GM23338 (cell line): ENCODE data around the gene PROSER1. TPM values are rescaled to one million over a fixed set of nuclear protein-coding genes. Genes with fewer than 3 reads are reported as not detected.

Experiments used
- ATAC-seq: fragments of 200-7000 bp; cut with Tn5 transposase; 3 replicates; pipeline ENCODE4 v1.9.1; 2020
- DNase-seq: peaks from one replicate; pipeline ENCODE4 v3.0.0-alpha.2; 2015; ENCODE audit warnings: low spot score
- H2AFZ ChIP-seq: fragments of 200-600 bp; sonication (generic); 2 replicates; pipeline ENCODE4 v1.8.0; 2016; ENCODE audit warnings: antibody characterized with exemption, mild to moderate bottlenecking, moderate library complexity
- H3F3A ChIP-seq: fragments of 200-600 bp; sonication (generic); replicated peaks from 2 replicates; pipeline ENCODE4 v1.8.0; 2017; ENCODE audit warnings: antibody characterized with exemption, mixed run types, low read depth
- H3K27ac ChIP-seq: fragments of 200-600 bp; sonication (generic); 2 replicates; pipeline ENCODE4 v1.6.1; 2016; ENCODE audit warnings: low read depth
- H3K27me3 ChIP-seq: fragments of 200-600 bp; sonication (generic); 2 replicates; pipeline ENCODE4 v1.8.0; 2016; ENCODE audit warnings: mild to moderate bottlenecking, mixed run types, moderate library complexity; ENCODE audit not compliant: insufficient read depth
- H3K36me3 ChIP-seq: fragments of 200-600 bp; sonication (generic); 2 replicates; pipeline ENCODE4 v1.8.0; 2016; ENCODE audit warnings: mild to moderate bottlenecking; ENCODE audit not compliant: insufficient read depth
- H3K4me1 ChIP-seq: fragments of 200-600 bp; sonication (generic); 2 replicates; pipeline ENCODE4 v1.8.0; 2016; ENCODE audit warnings: mild to moderate bottlenecking, moderate library complexity; ENCODE audit not compliant: insufficient read depth
- H3K4me2 ChIP-seq: fragments of 200-600 bp; sonication (generic); 2 replicates; pipeline ENCODE4 v1.7.1; 2017; ENCODE audit warnings: mixed run types
- H3K4me3 ChIP-seq: fragments of 200-600 bp; sonication (generic); 2 replicates; pipeline ENCODE4 v1.6.1; 2016; ENCODE audit warnings: mixed run types
- H3K79me2 ChIP-seq: fragments of 200-600 bp; sonication (generic); replicated peaks from 2 replicates; pipeline ENCODE4 v1.8.0; 2017; ENCODE audit warnings: mild to moderate bottlenecking; ENCODE audit not compliant: insufficient read depth
- H3K9me2 ChIP-seq: fragments of 200-600 bp; sonication (generic); 2 replicates; pipeline ENCODE4 v1.8.0; 2017; ENCODE audit not compliant: insufficient read depth
- H4K20me1 ChIP-seq: fragments of 200-600 bp; sonication (generic); replicated peaks from 2 replicates; pipeline ENCODE4 v1.8.0; 2017; ENCODE audit warnings: mild to moderate bottlenecking; ENCODE audit not compliant: insufficient read depth
- H3K27ac Mint-ChIP-seq: 2 replicates; pipeline ENCODE4 v1.8.0; 2020; ENCODE audit warnings: inconsistent platforms, mild to moderate bottlenecking, moderate library complexity, mixed read lengths
- H3K27me3 Mint-ChIP-seq: 3 replicates; pipeline ENCODE4 v1.8.0; 2022; ENCODE audit warnings: low read depth, mild to moderate bottlenecking, moderate library complexity, mixed read lengths, inconsistent platforms; ENCODE audit not compliant: insufficient read depth, poor library complexity
- H3K36me3 Mint-ChIP-seq: 3 replicates; pipeline ENCODE4 v1.8.0; 2021; ENCODE audit warnings: low read depth, mild to moderate bottlenecking, inconsistent platforms, moderate library complexity, mixed read lengths
- H3K4me1 Mint-ChIP-seq: 3 replicates; pipeline ENCODE4 v1.8.0; 2020; ENCODE audit warnings: mild to moderate bottlenecking, inconsistent platforms, mixed read lengths
- H3K4me3 Mint-ChIP-seq: 3 replicates; pipeline ENCODE4 v1.8.0; 2021; ENCODE audit warnings: moderate library complexity, mild to moderate bottlenecking, inconsistent platforms, mixed read lengths
- H3K9me3 Mint-ChIP-seq: 3 replicates; pipeline ENCODE4 v1.8.0; 2020; ENCODE audit warnings: moderate library complexity, mild to moderate bottlenecking, inconsistent platforms, mixed read lengths
- CREB1 ChIP-seq: fragments of 250-450 bp; sonication (Bioruptor Pico); IDR thresholded peaks from 2 replicates; pipeline ENCODE4 v1.5.0; 2020; ENCODE audit warnings: low read depth, mild to moderate bottlenecking, moderate library complexity
- EZH2phosphoT487 ChIP-seq: fragments of 200-600 bp; sonication (generic); IDR thresholded peaks from one replicate; pipeline ENCODE4 v1.8.1; 2018; ENCODE audit warnings: antibody characterized with exemption; ENCODE audit not compliant: unreplicated experiment
- JUNB ChIP-seq: IDR thresholded peaks from one replicate; pipeline ENCODE4 v1.6.1; 2016; ENCODE audit warnings: antibody characterized with exemption; ENCODE audit not compliant: unreplicated experiment
- POLR2AphosphoS5 ChIP-seq: IDR thresholded peaks from 2 replicates; pipeline ENCODE4 v1.6.1; 2016; ENCODE audit warnings: antibody characterized with exemption, low read depth
- STAT1 ChIP-seq: IDR thresholded peaks from one replicate; pipeline ENCODE4 v1.6.1; 2016; ENCODE audit warnings: antibody characterized with exemption; ENCODE audit not compliant: unreplicated experiment
- ZNF331 ChIP-seq: fragments of 250-450 bp; sonication (Bioruptor Pico); IDR thresholded peaks from 2 replicates; pipeline ENCODE4 v1.5.0; 2020; ENCODE audit warnings: low read depth, mild to moderate bottlenecking, moderate library complexity
- polyA plus RNA-seq: library from polyadenylated mRNA; unstranded; fragments of >200 nt; fragmentation: Nextera tagmentation; extraction: Ambion mirVana; gene quantifications from 2 replicates; pipeline ENCODE4 v1.2.1, GENCODE V29; 2016
- total RNA-seq: library from RNA; depleted of rRNA; stranded (reverse); fragments of >200 nt; shearing (Covaris generic); gene quantifications from 2 replicates; pipeline ENCODE4 v1.2.3, GENCODE V29; 2014
- TF ChIP-seq, protein P1 (sequence below): fragments of 250-450 bp; sonication (Bioruptor Pico); IDR thresholded peaks from 2 replicates; pipeline ENCODE4 v1.5.0; 2020; ENCODE audit warnings: mild to moderate bottlenecking, moderate library complexity
- TF ChIP-seq, protein P2 (sequence below): IDR thresholded peaks from one replicate; pipeline ENCODE4 v1.6.1; 2018; ENCODE audit warnings: antibody characterized with exemption; ENCODE audit not compliant: unreplicated experiment
- TF ChIP-seq, protein P3 (sequence below), 2 experiments: fragments of 200-600 bp in 1 of 2; sonication (generic) in 1 of 2; conservative IDR thresholded peaks; 2 replicates each; pipeline versions ENCODE4 v1.5.1 to v1.6.1; 2016 to 2017; ENCODE audit warnings: antibody characterized with exemption in 2 of 2, low read depth in 2 of 2, mild to moderate bottlenecking in 2 of 2, moderate library complexity in 1 of 2

PROSER1 gene
- total and polyA plus RNA-seq, 2 experiments from 2014 or later = 64.9 to 116 TPM

DNA sequence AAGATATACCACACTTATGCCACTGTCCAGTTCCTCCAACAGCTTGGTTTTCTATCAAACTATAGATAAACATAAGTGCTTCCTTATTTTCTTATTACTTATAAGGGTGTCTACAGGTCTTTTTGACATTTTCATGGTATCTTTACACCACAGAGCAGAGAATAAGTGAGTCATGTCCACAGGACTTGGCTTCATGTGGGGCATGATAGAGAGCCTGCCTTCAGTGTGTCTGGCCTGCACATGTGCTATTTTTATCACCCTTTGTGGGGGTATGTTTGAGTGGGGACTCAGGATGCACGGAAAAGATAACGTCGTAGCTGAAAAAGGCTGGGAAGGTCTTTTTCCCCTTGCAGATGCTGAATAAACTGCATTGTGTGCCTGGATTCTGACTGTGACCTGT lies 39.1 kb downstream of the PROSER1 start:
- Histone ChIP-seq H4K20me1 (no peaks in the 10 kb centered on the region), H3K36me3 (no peaks in the 10 kb centered on the region), H3K4me1 (no peaks in the 10 kb centered on the region), H3F3A (no peaks in the 10 kb centered on the region), H3K79me2 (no peaks in the 10 kb centered on the region), H3K4me3 (no peak overlapping the region), H3K27ac (no peak overlapping the region), H3K27me3 (no peaks in the 10 kb centered on the region), H2AFZ (no peak overlapping the region), H3K4me2 (no peak overlapping the region), H3K9me2 (no peaks in the 10 kb centered on the region)
- no peak overlapping the region for H3K27ac Mint-ChIP-seq
- DNase-seq = no peak
- no peak for ATAC-seq
- H3K36me3 Mint-ChIP-seq = no peaks in the 10 kb centered on the region
- H3K4me1 Mint-ChIP-seq = no peaks in the 10 kb centered on the region
- TF ChIP-seq POLR2AphosphoS5 (no peak), EZH2phosphoT487 (no peak), CREB1 (CRISPR knock-in tag) (no peak), ZNF331 (CRISPR knock-in tag) (no peak), STAT1 (no peak), JUNB (no peak)
- TF ChIP-seq, protein P1, sequence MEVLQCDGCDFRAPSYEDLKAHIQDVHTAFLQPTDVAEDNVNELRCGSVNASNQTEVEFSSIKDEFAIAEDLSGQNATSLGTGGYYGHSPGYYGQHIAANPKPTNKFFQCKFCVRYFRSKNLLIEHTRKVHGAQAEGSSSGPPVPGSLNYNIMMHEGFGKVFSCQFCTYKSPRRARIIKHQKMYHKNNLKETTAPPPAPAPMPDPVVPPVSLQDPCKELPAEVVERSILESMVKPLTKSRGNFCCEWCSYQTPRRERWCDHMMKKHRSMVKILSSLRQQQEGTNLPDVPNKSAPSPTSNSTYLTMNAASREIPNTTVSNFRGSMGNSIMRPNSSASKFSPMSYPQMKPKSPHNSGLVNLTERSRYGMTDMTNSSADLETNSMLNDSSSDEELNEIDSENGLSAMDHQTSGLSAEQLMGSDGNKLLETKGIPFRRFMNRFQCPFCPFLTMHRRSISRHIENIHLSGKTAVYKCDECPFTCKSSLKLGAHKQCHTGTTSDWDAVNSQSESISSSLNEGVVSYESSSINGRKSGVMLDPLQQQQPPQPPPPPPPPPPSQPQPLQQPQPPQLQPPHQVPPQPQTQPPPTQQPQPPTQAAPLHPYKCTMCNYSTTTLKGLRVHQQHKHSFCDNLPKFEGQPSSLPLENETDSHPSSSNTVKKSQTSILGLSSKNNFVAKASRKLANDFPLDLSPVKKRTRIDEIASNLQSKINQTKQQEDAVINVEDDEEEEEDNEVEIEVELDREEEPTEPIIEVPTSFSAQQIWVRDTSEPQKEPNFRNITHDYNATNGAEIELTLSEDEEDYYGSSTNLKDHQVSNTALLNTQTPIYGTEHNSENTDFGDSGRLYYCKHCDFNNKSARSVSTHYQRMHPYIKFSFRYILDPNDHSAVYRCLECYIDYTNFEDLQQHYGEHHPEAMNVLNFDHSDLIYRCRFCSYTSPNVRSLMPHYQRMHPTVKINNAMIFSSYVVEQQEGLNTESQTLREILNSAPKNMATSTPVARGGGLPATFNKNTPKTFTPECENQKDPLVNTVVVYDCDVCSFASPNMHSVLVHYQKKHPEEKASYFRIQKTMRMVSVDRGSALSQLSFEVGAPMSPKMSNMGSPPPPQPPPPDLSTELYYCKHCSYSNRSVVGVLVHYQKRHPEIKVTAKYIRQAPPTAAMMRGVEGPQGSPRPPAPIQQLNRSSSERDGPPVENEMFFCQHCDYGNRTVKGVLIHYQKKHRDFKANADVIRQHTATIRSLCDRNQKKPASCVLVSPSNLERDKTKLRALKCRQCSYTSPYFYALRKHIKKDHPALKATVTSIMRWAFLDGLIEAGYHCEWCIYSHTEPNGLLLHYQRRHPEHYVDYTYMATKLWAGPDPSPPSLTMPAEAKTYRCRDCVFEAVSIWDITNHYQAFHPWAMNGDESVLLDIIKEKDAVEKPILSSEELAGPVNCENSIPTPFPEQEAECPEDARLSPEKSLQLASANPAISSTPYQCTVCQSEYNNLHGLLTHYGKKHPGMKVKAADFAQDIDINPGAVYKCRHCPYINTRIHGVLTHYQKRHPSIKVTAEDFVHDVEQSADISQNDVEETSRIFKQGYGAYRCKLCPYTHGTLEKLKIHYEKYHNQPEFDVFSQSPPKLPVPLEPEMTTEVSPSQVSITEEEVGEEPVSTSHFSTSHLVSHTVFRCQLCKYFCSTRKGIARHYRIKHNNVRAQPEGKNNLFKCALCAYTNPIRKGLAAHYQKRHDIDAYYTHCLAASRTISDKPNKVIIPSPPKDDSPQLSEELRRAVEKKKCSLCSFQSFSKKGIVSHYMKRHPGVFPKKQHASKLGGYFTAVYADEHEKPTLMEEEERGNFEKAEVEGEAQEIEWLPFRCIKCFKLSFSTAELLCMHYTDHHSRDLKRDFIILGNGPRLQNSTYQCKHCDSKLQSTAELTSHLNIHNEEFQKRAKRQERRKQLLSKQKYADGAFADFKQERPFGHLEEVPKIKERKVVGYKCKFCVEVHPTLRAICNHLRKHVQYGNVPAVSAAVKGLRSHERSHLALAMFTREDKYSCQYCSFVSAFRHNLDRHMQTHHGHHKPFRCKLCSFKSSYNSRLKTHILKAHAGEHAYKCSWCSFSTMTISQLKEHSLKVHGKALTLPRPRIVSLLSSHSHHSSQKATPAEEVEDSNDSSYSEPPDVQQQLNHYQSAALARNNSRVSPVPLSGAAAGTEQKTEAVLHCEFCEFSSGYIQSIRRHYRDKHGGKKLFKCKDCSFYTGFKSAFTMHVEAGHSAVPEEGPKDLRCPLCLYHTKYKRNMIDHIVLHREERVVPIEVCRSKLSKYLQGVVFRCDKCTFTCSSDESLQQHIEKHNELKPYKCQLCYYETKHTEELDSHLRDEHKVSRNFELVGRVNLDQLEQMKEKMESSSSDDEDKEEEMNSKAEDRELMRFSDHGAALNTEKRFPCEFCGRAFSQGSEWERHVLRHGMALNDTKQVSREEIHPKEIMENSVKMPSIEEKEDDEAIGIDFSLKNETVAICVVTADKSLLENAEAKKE = no peak
- TF ChIP-seq, protein P2, sequence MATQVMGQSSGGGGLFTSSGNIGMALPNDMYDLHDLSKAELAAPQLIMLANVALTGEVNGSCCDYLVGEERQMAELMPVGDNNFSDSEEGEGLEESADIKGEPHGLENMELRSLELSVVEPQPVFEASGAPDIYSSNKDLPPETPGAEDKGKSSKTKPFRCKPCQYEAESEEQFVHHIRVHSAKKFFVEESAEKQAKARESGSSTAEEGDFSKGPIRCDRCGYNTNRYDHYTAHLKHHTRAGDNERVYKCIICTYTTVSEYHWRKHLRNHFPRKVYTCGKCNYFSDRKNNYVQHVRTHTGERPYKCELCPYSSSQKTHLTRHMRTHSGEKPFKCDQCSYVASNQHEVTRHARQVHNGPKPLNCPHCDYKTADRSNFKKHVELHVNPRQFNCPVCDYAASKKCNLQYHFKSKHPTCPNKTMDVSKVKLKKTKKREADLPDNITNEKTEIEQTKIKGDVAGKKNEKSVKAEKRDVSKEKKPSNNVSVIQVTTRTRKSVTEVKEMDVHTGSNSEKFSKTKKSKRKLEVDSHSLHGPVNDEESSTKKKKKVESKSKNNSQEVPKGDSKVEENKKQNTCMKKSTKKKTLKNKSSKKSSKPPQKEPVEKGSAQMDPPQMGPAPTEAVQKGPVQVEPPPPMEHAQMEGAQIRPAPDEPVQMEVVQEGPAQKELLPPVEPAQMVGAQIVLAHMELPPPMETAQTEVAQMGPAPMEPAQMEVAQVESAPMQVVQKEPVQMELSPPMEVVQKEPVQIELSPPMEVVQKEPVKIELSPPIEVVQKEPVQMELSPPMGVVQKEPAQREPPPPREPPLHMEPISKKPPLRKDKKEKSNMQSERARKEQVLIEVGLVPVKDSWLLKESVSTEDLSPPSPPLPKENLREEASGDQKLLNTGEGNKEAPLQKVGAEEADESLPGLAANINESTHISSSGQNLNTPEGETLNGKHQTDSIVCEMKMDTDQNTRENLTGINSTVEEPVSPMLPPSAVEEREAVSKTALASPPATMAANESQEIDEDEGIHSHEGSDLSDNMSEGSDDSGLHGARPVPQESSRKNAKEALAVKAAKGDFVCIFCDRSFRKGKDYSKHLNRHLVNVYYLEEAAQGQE = no peak
- TF ChIP-seq, protein P3, sequence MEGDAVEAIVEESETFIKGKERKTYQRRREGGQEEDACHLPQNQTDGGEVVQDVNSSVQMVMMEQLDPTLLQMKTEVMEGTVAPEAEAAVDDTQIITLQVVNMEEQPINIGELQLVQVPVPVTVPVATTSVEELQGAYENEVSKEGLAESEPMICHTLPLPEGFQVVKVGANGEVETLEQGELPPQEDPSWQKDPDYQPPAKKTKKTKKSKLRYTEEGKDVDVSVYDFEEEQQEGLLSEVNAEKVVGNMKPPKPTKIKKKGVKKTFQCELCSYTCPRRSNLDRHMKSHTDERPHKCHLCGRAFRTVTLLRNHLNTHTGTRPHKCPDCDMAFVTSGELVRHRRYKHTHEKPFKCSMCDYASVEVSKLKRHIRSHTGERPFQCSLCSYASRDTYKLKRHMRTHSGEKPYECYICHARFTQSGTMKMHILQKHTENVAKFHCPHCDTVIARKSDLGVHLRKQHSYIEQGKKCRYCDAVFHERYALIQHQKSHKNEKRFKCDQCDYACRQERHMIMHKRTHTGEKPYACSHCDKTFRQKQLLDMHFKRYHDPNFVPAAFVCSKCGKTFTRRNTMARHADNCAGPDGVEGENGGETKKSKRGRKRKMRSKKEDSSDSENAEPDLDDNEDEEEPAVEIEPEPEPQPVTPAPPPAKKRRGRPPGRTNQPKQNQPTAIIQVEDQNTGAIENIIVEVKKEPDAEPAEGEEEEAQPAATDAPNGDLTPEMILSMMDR (conservative IDR thresholded peaks at IDR 0.05; ENCODE audit: low read depth in 2 of 2) = no peak
- H3K4me3 Mint-ChIP-seq = no peak overlapping the region
- H3K27me3 Mint-ChIP-seq = no peaks in the 10 kb centered on the region
- peaks cover 3% of the 10 kb centered on the region; the same call in 1 of the 3 replicates for H3K9me3 Mint-ChIP-seq
